Stimulated activated CD8-positive, alpha-beta memory T cell treated with anti-CD3 and anti-CD28 coated beads, Interleukin-12 subunit alpha, Interleukin-12 subunit beta, amount 100 ng/mL, for 4 hours (primary cell): ENCODE measurements around the gene PRKACA.

ENCODE experiments used
- DNase-seq: peaks from one replicate; pipeline ENCODE4 v3.0.0-alpha.2; 2020; ENCODE audit warnings: low read depth

PRKACA gene

DNA sequence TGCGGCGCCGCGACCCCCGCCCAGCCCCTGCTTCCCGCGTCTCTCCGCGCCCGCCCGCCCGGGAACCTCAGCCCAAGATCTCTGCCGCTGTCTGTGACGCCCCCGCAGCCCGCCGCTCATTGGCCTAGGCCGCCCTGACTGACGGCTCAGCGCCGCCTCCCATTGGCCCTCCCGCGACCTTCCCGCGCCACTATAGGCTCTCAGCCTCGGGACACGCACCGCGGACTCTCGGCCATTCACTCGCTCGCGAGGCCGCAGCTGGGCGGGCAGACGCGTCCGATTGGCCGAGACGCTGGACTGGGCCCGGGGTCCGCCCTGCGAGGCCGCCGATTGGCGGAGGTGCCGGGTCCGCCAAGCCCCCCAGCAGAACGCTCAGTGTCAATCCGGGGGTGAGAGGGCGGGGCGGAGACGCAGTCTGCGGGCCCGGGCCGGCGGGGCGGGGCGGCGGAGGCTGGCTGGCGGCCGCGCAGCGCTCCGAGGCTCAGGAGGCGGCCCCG, at the start of gene PRKACA:
Gene PRKACA (minus strand): TSS at position 95 of the 497 bp plus-strand sequence. CDS start 215 bp downstream, outside the sequence.
- peak; percentile 99 for DNase-seq

GRCh38 chr19:14166999-14167575, 49.5 kb upstream of the PRKACA start:
- DNase-seq: no peak

GRCh38 chr19:14165990-14166830, 48.6 kb upstream of the PRKACA start:
- no peak for DNase-seq

GRCh38 chr19:14164724-14165493, 47.3 kb upstream of the PRKACA start:
- DNase-seq: no peak

- DNase-seq: no peak
Measured at GRCh38 chr19:14164082-14164481, 46.5 kb upstream of the PRKACA start.

DNA sequence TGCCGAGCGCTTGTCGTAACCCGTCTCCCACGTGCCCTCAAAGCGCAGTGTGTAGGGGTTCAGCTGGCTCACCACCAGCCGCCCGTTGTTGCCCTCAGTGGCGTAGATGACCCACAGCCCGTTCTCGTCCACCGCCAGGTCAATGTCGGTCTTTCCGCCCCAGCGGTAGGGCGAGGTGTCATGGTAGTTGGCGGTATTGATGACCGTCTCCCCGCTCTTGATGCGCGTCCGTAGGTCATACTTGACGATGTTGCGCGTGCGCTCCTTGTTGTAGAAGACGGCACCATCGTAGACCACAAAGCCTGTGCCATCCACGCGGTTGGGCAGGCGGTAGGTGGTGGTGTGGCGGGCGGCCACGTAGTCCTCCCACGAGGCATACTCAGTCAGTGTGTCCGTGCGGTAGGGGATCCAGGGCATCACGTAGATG, 45.3 kb upstream of the PRKACA start:
- DNase-seq: no peak

DNA sequence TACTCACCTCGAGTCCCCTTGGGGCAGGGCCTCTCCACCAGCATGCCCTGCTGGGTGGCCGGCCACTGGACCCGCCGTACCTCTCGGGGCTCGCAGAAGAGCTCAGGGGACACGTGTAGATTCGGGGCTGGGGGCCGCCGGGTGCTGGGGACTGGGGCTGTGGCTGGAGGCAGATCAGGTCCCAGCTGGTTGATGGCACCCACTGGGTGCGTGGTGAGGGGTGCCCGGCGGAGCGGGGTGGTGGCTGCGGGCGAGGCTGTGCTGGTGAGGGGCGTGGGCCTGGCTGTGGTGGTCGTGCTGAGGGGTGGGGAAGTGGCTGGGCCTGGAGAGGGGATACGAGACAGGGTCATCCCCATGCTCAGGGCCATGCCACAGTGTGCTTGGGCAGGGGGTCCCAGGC, 43.7 kb upstream of the PRKACA start:
- DNase-seq: no peak

GRCh38 chr19:14160017-14160703, 42.6 kb upstream of the PRKACA start:
- DNase-seq: no peak

DNA sequence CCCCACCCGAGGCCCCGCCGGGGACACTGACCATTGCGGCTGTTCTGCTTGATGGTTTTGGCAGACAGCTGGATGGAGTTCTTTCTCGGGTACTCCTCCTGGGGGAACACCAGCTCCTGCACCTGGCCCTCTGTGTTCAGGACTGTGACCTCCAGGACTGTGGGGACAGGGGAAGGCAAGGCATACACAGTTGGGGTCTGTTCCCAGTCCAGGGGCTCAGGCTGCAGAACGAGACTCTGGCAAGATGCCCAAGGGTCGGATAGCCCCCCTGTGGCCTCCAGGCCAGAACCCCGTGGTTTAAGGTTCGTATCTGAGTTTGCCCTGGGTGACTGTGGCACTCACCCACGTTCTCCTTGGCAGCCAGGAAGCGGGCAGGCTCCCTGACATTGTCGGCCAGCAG, 41.5 kb upstream of the PRKACA start:
- no peak for DNase-seq

DNA sequence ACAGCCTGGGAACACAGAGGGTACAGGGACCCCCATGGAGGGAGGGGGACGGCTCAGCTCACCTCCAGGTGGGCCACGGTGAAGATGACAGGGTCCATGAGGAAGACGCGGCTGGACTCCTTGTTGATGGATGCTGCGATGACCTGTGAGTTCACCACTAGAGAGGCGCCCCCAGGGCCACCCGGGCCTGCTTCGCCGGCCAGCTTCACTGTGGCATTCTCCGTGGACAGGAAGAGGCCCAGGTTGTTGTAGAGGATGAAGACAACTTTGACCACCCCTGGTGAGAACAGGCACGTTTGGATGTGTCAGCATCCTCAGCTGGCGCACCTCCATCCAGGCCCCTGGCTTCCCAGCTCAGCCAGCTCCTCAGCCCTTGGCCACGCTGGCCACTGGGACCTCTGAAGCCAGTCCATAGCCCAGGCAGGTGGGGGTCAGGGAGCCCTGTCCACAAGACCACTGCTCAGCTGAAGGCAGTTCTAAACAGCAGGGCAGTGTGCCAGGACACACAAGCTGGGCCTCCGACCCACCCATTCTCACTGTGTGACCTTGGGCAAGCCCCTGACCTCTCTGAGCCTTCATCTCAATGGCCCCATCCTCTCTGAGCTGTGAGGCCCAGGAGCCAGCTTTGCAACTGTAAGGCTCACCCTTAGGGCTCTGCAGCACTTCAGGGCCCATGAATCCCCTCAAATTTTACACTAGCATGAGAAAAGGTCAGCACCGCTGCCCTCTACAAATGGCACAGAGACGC, 40.9 kb upstream of the PRKACA start:
- no peak for DNase-seq

DNA sequence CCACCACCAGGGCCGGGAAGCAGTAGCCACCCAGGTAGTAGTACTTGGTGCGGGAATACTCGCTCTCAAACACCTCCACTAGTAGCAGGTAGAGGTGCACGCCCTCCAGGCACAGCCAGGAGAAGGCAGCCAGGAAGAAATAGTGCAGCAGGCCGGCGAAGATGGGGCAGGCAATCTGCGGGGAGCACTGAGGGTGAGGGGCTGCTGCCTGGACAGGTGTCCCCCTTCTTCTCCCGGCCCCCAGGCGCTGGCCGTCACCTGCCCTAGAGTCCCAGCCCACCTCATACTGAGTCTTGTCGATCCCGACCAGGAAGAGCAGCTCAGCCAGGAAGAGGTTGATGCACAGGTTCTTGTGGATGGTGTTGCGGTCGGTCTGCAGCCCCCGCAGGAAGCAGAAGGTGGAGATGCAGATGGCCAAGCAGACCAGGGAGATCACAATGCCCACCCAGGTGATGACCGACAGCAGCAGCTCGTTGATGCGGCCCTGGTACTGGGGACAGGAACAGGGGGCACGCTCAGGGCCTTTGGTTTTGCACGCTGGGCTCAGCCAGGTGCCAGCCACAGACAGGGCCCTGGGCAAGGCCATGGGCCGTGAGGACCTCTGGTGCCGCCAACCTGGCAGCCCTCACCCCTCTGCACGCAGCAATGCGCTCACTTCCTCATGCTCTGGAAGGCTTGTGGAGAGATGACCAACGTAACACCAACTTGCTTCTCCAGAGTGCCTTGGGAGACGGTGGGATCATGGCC, 39.6 kb upstream of the PRKACA start:
- DNase-seq: no peak

GRCh38 chr19:14156122-14156521, 38.6 kb upstream of the PRKACA start:
- no peak for DNase-seq

DNA sequence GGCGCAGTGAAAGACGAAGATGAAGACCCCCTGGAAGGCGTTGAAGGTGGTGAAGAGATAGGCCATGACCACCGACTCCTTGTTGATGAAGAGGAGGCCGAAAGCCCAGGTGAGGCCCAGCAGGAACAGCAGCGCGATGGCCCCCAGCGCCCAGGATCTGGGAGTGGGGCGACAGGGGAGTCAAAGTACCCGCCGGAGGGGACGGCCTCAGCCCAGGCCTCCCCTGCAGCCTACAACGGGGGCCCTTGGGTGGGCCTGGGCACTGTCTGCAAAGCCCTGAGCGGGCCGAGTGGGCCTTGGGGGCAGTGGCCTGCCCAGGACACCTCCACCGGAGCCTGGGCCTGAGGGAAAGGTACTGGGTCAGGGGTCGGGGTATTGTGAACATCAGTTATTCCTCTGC, 37.8 kb upstream of the PRKACA start:
- no peak for DNase-seq

DNA sequence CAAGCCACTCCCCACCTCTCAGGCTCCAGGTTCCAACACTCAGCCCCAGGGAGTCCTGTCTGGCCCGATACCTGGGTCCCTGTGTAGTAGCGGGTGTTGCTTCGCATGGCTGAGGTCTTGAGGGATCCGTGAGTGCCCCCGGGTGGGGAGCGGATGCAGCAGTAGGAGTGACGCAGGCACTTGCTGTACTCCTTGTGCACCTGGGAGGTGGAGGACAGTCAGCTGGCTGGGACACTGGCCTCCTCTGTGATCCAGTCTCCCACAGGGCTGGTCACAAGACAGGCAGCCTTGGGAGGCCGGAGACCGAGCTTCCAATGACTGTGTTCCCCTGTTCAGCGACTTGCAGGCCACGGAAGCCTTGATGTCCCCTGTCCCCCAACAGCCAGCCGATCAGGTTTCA, 35.2 kb upstream of the PRKACA start:
- no peak for DNase-seq

DNA sequence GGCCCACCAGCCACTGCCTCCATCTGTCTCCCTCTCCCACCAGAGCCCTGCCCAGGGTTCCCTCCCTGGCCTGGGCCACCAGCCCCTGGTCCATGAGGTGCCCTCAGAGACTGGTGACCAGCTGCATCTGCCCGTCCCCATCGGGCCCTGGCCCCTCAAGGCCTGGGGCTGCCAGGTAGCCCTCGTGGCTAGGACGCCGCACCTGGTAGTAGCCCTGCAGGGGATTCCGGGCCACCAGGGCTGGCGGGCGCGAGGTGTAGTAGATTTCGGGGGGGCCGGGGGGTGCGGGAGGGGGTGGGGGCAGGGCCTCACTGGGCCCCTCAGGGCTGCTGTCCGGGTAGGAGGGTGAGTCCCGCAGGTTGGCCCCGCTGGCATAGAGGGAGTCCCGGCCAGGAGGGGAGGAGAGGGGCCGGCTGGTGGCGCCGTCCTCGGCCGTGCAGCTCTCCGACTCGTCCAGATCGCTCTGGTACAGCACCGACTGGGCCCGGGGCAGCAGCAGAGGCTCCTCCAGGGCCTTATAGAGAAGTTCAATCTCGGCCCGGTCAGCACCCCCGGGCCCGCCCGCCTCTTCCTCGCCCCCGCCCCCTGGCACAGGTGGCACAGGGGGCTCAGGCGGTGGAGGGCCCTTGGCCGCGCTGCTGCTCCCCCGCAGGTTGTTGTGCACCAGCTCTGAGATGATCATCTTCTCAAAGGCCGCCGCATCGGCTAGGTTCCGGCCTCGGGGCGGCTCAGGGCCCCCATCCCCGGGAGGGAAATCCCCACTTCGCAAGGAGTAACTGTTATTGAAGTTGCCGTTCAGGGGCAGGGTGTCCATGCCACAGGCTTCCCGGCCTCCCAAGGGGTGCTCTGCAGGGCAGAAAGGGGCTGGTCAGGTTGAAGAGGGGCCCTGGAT, 33.5 kb upstream of the PRKACA start:
- DNase-seq: no peak

- DNase-seq: no peak
Measured at GRCh38 chr19:14150041-14150769, 32.6 kb upstream of the PRKACA start.

DNA sequence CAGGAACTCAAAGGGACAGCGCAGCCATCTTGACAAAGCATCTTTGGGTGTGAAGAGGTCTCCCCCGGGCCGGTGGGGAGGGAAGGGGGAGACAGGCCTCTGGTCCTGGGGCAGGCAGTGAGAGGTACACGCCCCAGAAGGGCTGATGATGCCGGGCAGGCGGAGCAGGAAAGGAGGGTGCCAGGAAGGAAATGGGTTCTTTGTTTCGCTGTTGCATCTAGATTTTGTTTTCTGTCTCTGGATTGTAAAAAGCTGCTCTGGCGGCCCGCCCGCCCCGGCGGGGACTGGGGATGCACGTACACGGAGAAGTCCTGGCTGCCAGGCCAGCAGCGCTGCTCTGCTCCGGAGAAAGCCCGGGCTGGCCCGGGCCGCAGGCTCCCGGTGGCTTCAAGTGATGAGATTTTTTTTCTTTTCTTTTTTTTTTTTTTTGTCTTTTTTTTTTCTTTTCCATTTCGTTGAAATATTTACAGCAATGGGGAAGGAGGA, 32.0 kb upstream of the PRKACA start:
- DNase-seq: no peak

GRCh38 chr19:14148751-14149410, 31.3 kb upstream of the PRKACA start:
- no peak for DNase-seq
